CD14-positive monocyte (primary cell): ENCODE measurements around the gene CST3. TPM values are rescaled to one million over a fixed set of nuclear protein-coding genes. Genes with fewer than 3 reads are reported as not detected.

Experiments
- DNase-seq, 3 donors: peaks; one replicate each; pipeline ENCODE4 v3.0.0-alpha.2; 2011 to 2022
- H2AFZ ChIP-seq: 2 replicates; pipeline ENCODE4 v1.6.0; 2012; ENCODE audit warnings: mild to moderate bottlenecking, low read depth, low read length, inconsistent platforms; ENCODE audit not compliant: insufficient read depth, poor library complexity, severe bottlenecking
- H3K27ac ChIP-seq, 2 donors: 1 replicate in 1 of 2; 2 replicates in 1 of 2; pipeline ENCODE4 v1.5.1; 2012 to 2013; ENCODE audit warnings: low read length in 2 of 2, control low read depth in 1 of 2, inconsistent platforms in 1 of 2, low read depth in 1 of 2, mild to moderate bottlenecking in 1 of 2
- H3K27me3 ChIP-seq, 2 donors: one replicate each; pipeline versions ENCODE4 v1.6.0 to v1.6.1; 2011 to 2013; ENCODE audit warnings: low read length in 2 of 2; ENCODE audit not compliant: control insufficient read depth in 2 of 2, insufficient read depth in 2 of 2
- H3K36me3 ChIP-seq, 2 donors: replicated peaks in 1 of 2; 1 replicate in 1 of 2; 2 replicates in 1 of 2; pipeline versions ENCODE4 v1.5.1 to v1.6.1; 2012 to 2013; ENCODE audit warnings: low read length in 2 of 2, control low read depth in 1 of 2, inconsistent platforms in 1 of 2, mild to moderate bottlenecking in 1 of 2; ENCODE audit not compliant: insufficient read depth in 2 of 2, control insufficient read depth in 1 of 2
- H3K4me1 ChIP-seq, 2 donors: 1 replicate in 1 of 2; 2 replicates in 1 of 2; pipeline versions ENCODE4 v1.5.1 to v1.6.1; 2012 to 2013; ENCODE audit warnings: low read length in 2 of 2, control low read depth in 1 of 2, inconsistent platforms in 1 of 2, mild to moderate bottlenecking in 1 of 2, moderate library complexity in 1 of 2; ENCODE audit not compliant: insufficient read depth in 2 of 2, control insufficient read depth in 1 of 2
- H3K4me2 ChIP-seq: replicated peaks from 2 replicates; pipeline ENCODE3; 2012; ENCODE audit warnings: low read length, moderate library complexity, mild to moderate bottlenecking; ENCODE audit not compliant: poor library complexity, severe bottlenecking; ENCODE audit errors: extremely low read depth
- H3K4me3 ChIP-seq, 3 experiments: fragments of 200-600 bp in 1 of 3; sonication (generic) in 1 of 3; replicated peaks in 1 of 3; 1 replicate in 2 of 3; 2 replicates in 1 of 3; pipeline ENCODE4 v1.5.1; 2011 to 2013; ENCODE audit warnings: low read length in 3 of 3, mild to moderate bottlenecking in 3 of 3, control low read depth in 2 of 3, low read depth in 2 of 3, inconsistent platforms in 1 of 3, moderate library complexity in 1 of 3
- H3K79me2 ChIP-seq: 2 replicates; pipeline ENCODE4 v1.6.0; 2012; ENCODE audit warnings: mild to moderate bottlenecking, control low read depth, inconsistent platforms, low read length, moderate library complexity; ENCODE audit not compliant: insufficient read depth
- H3K9ac ChIP-seq: 2 replicates; pipeline ENCODE4 v1.6.0; 2017; ENCODE audit warnings: low read length, mild to moderate bottlenecking; ENCODE audit not compliant: insufficient read depth, poor library complexity, severe bottlenecking
- H3K9me3 ChIP-seq, 2 donors: replicated peaks in 1 of 2; 1 replicate in 1 of 2; 2 replicates in 1 of 2; pipeline versions ENCODE4 v1.5.1 to v1.6.1; 2012 to 2013; ENCODE audit warnings: low read length in 2 of 2, control low read depth in 1 of 2; ENCODE audit not compliant: control insufficient read depth in 1 of 2, insufficient read depth in 1 of 2
- H4K20me1 ChIP-seq: 2 replicates; pipeline ENCODE4 v1.6.0; 2012; ENCODE audit warnings: mild to moderate bottlenecking, low read length, control low read depth, moderate library complexity; ENCODE audit not compliant: insufficient read depth
- H3K27ac Mint-ChIP-seq, 7 donors: one replicate each; pipeline ENCODE4 v1.8.0; 2020; ENCODE audit warnings: mild to moderate bottlenecking in 7 of 7, mixed read lengths in 7 of 7, moderate library complexity in 6 of 7, inconsistent platforms in 2 of 7
- H3K27me3 Mint-ChIP-seq, 3 donors: one replicate each; pipeline ENCODE4 v1.8.0; 2021 to 2022; ENCODE audit warnings: low read depth in 3 of 3, mild to moderate bottlenecking in 3 of 3, mixed read lengths in 3 of 3, moderate library complexity in 3 of 3, inconsistent platforms in 1 of 3
- H3K36me3 Mint-ChIP-seq, 2 donors: one replicate each; pipeline ENCODE4 v1.8.0; 2020; ENCODE audit warnings: mixed read lengths in 2 of 2, inconsistent platforms in 1 of 2, mild to moderate bottlenecking in 1 of 2
- H3K4me1 Mint-ChIP-seq: one replicate; pipeline ENCODE4 v1.8.0; 2020; ENCODE audit warnings: mild to moderate bottlenecking, mixed read lengths
- H3K4me3 Mint-ChIP-seq, 2 donors: one replicate each; pipeline ENCODE4 v1.8.0; 2020; ENCODE audit warnings: mild to moderate bottlenecking in 2 of 2, mixed read lengths in 2 of 2, moderate library complexity in 1 of 2
- H3K9me3 Mint-ChIP-seq, 7 donors: one replicate each; pipeline ENCODE4 v1.8.0; 2020 to 2022; ENCODE audit warnings: mixed read lengths in 7 of 7, mild to moderate bottlenecking in 6 of 7, moderate library complexity in 6 of 7, inconsistent platforms in 2 of 7
- CTCF ChIP-seq: fragments of 200-600 bp; IDR thresholded peaks from one replicate; pipeline ENCODE4 v1.8.0; 2022; ENCODE audit warnings: antibody characterized with exemption, mild to moderate bottlenecking
- WGBS: methylation state at CpG from one replicate; pipeline ENCODE4 v1.1.5; 2013; ENCODE audit warnings: missing lambda C conversion rate; ENCODE audit not compliant: insufficient coverage; 5-methylcytosine and 5-hydroxymethylcytosine counted together
- intact Hi-C, 2 donors: fragments of 100-400 bp; cut with micrococcal nuclease; formaldehyde crosslinking; loops; one replicate each; pipeline versions ENCODE4 v1.15.0 to v1.15.1; 2023
- polyA plus RNA-seq, 3 donors: library from polyadenylated mRNA; depleted of rRNA in 1 of 3; unstranded in 2 of 3; stranded (reverse) in 1 of 3; fragments of 300-500 nt in 2 of 3; fragments of >200 nt in 1 of 3; fragmentation: Illumina TruSeq in 2 of 3; gene quantifications; 1 replicate in 2 of 3; 2 replicates in 1 of 3; pipeline ENCODE4 v1.2.3, GENCODE V29; 2012 to 2021

CST3 gene
- polyA plus RNA-seq, 3 donors = 1,459 to 3,222 (median 2,657) TPM

GRCh38 chr20:23640018-23640601 lies 2.4 kb upstream of the CST3 start:
- intact Hi-C loops = no loop called here
- no peak for TF ChIP-seq CTCF
- Mint-ChIP-seq H3K4me3 (peak overlapping the region in 1 of 2 donors; percentile 16), H3K9me3 (peaks cover 0 to 2% (median 0%) of the 10 kb centered on the region in 7 donors), H3K36me3 (peaks cover 11 to 17% of the 10 kb centered on the region in 2 donors), H3K4me1 (peaks cover 80% of the 10 kb centered on the region), H3K27ac (no peak overlapping the region), H3K27me3 (peaks cover 0 to 3% (median 0%) of the 10 kb centered on the region in 3 donors)
- DNase-seq = no peak
- 96% methylated on average over 5 of the region's 8 CpGs for WGBS
- Histone ChIP-seq H2AFZ (no peak overlapping the region), H3K27me3 (no peaks in the 10 kb centered on the region), H3K79me2 (peaks cover 29% of the 10 kb centered on the region), H3K9me3 (no peaks in the 10 kb centered on the region), H3K4me1 (peaks cover 79 to 88% of the 10 kb centered on the region in 2 donors), H3K27ac (no peak overlapping the region), H3K4me2 (no peak overlapping the region), H4K20me1 (peaks cover 21% of the 10 kb centered on the region), H3K36me3 (peaks cover 4 to 6% of the 10 kb centered on the region in 2 donors), H3K9ac (no peak overlapping the region), H3K4me3 (no peak overlapping the region)

- H3K27me3 ChIP-seq = no peaks in the 10 kb centered on the region
- intact Hi-C loops = no loop called here
- TF ChIP-seq CTCF = no peak
- Mint-ChIP-seq H3K27me3 (peaks cover 0 to 5% (median 0%) of the 10 kb centered on the region in 3 donors), H3K27ac (peak overlapping the region in 2 of 7 donors; percentile 37 to 65), H3K9me3 (peaks cover 0 to 2% (median 0%) of the 10 kb centered on the region in 7 donors), H3K4me3 (no peak overlapping the region), H3K4me1 (peaks cover 86% of the 10 kb centered on the region), H3K36me3 (peaks cover 17 to 23% of the 10 kb centered on the region in 2 donors)
- H3K4me3 ChIP-seq = no peak overlapping the region
- no peak overlapping the region for H3K9ac ChIP-seq
- peaks cover 35% of the 10 kb centered on the region for H3K79me2 ChIP-seq
- H2AFZ ChIP-seq = no peak overlapping the region
- no peak overlapping the region for H3K27ac ChIP-seq
- H3K4me1 ChIP-seq = peaks cover 85 to 90% of the 10 kb centered on the region in 2 donors
- no peaks in the 10 kb centered on the region for H3K9me3 ChIP-seq
- H4K20me1 ChIP-seq = peaks cover 27% of the 10 kb centered on the region
- WGBS = 49% methylated on average over 5 of the region's 8 CpGs
- H3K4me2 ChIP-seq = no peak overlapping the region
- H3K36me3 ChIP-seq = peaks cover 10 to 12% of the 10 kb centered on the region in 2 donors
- no peak for DNase-seq
These were observed 1.8 kb upstream of the CST3 start for GRCh38 chr20:23639490-23639958.
